Measurements from ENCODE around the gene TMEM131L.

Gene TMEM131L

DNA sequence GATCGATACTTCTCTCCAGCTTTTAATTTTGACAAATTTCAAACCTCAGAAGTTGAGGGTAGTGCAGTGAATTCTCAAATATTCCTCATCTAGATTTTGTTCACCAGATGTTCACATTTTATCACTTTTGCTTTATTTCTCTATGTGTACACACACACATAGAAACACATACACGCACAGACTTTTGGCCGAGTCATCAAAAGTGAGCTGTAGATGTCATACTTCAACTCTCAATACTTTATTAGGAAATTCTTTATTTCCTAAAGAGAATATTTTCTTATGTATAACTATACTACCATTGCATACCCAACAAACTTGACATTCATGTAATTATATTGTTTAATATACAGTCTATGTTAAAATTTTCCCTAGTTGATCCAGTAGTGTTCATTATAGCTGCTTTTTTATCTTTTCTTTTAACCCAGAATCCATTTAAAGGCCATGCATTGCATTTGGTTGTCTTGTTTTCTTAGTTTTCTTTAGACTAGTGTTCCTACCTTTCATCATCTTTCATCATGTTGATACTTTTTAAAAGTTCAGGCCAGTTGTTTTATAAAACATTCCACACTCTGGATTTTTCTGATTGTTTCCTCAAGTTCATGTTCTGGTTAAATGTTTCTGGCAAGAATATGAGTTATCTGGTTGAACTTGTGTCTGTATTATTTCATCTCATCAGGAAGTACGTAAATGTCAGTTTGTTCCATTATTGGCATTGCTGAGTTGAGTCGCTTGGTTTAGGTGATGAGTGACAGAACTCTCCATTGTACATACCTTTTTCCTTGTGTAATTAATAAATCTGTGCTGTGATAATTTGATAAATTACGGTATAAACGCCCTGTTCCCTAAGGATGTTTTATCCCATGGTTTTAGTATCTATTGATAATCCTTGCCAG lies 123.8 kb downstream of the TMEM131L start:
- TF ChIP-seq ZFX (IDR thresholded peaks at IDR 0.05; ENCODE audit: borderline replicate concordance) (no peak), CTCF (IDR thresholded peaks at IDR 0.05) (no peak)
- H3K27ac ChIP-seq, result no peak overlapping the region

DNA sequence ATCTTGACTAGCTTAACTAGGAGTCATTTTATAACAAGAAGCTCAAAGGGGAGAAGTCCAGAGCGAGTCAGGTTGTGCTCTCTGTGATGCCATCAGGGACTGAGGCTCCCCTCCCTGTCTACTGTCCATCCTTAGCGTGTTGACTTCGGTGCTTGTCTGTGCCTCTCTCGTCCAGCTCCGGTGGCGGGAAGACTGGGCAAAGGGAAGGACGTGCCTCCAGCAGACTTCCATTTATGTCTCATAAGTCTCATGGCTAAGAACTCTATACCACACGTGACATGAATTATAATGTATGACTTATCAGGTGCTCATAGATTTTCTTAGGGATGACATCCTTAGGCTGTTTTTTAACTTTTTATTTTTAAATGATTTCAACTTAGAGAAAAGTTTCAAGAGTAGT lies 125.3 kb downstream of the TMEM131L start:
- TF ChIP-seq CTCF (IDR thresholded peaks at IDR 0.05) (no peak), ZFX (IDR thresholded peaks at IDR 0.05; ENCODE audit: borderline replicate concordance) (no peak)
- no peak overlapping the region for H3K27ac ChIP-seq

DNA sequence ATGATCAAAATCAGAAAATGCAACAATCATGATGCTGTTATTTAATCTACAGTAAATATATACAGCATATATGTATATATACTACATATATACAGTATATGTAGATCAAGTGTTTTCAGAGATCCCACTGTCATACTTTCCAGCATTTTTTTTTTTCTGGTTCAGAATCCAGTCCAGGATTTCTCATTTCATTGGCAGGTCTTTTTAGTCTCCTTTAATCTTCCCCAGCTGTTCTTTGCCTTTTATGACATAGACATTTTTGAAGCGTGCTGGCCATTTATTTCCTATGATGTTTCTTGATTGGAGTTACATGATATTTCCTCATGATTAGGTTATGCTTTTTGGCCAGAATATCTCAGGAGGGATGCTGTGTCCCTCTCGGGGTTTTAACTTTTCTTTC lies 125.9 kb downstream of the TMEM131L start:
- TF ChIP-seq ZFX (IDR thresholded peaks at IDR 0.05; ENCODE audit: borderline replicate concordance) (no peak), CTCF (IDR thresholded peaks at IDR 0.05) (no peak)

GRCh38 chr4:153593161-153593560 lies 127.0 kb downstream of the TMEM131L start:
- H3K27ac ChIP-seq, result no peak overlapping the region
- TF ChIP-seq ZFX (IDR thresholded peaks at IDR 0.05; ENCODE audit: borderline replicate concordance) (no peak), CTCF (IDR thresholded peaks at IDR 0.05) (no peak)

More for the DNA sequence above, 125.9 kb downstream of the TMEM131L start:
- no peak overlapping the region for H3K27ac ChIP-seq

DNA sequence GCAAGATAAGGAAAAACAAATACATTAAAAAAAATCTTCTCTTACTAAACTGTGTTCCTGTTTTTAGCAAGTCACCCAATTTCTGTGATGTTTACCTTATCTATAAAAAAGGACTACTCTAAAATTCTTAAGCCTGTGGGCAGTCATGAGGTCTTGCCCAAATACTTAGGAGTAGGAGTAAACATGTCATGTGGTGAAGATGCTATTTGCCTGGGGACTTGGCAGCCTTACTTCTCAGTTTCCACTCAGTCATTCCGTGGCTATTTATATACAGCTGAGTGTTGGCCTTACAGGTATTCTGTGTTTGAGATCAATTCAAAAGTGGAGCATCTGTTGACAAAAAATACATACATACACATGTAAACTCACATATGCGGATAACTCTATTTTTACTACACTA lies 128.1 kb downstream of the TMEM131L start:
- TF ChIP-seq ZFX (IDR thresholded peaks at IDR 0.05; ENCODE audit: borderline replicate concordance) (no peak), CTCF (IDR thresholded peaks at IDR 0.05) (no peak)
- H3K27ac ChIP-seq, result no peak overlapping the region

GRCh38 chr4:153595894-153596601 lies 129.9 kb downstream of the TMEM131L start:
- H3K27ac ChIP-seq, result no peak overlapping the region
- no peak for TF ChIP-seq CTCF (IDR thresholded peaks at IDR 0.05)
- TF ChIP-seq ZFX (IDR thresholded peaks at IDR 0.05; ENCODE audit: borderline replicate concordance), result no peak

GRCh38 chr4:153602758-153603157 lies 136.6 kb downstream of the TMEM131L start:
- no peak overlapping the region for H3K27ac ChIP-seq
- TF ChIP-seq ZFX (IDR thresholded peaks at IDR 0.05; ENCODE audit: borderline replicate concordance) (no peak), CTCF (IDR thresholded peaks at IDR 0.05) (no peak)
